Left lobe of liver (tissue), 1 donor: ENCODE measurements around the gene EDRF1. TPM values are rescaled to one million over a fixed set of nuclear protein-coding genes. Genes with fewer than 3 reads are reported as not detected.

Source experiments
- total RNA-seq: library from RNA; stranded (reverse); gene quantifications from one replicate; pipeline ENCODE4 v1.2.1, GENCODE V29; 2021
- donor health status: DM: no; HTN: yes; CAD: no.

Gene EDRF1
- total RNA-seq, 1 donor from 2014 or later: 5.7 TPM

Other genes with a start within 250 kb of the EDRF1 start
- not detected for gene TEX36, start 36.5 kb upstream of the EDRF1 start, total RNA-seq
- gene MMP21, start 56.1 kb downstream of the EDRF1 start, total RNA-seq: 0.20 TPM
- 28.3 TPM for gene UROS, start 103.5 kb downstream of the EDRF1 start, total RNA-seq
- gene BCCIP, start 103.8 kb downstream of the EDRF1 start, total RNA-seq: 25.3 TPM
- 12.7 TPM for gene DHX32, start 161.6 kb downstream of the EDRF1 start, total RNA-seq
- gene FANK1, start 176.9 kb downstream of the EDRF1 start, total RNA-seq: not detected